ENCODE measurements around the gene GPATCH11.

- TF ChIP-seq ZFP36 (IDR thresholded peaks at IDR 0.05; ENCODE audit: borderline replicate concordance, partially characterized antibody) (no peak), CTCF (IDR thresholded peaks at IDR 0.05) (no peak), RFX5 (IDR thresholded peaks at IDR 0.05) (no peak), POLR2A (IDR thresholded peaks at IDR 0.05; ENCODE audit: low read length) (no peak), ESRRA (IDR thresholded peaks at IDR 0.05; ENCODE audit: borderline replicate concordance, low read length) (no peak), PBX3 (IDR thresholded peaks at IDR 0.05) (no peak), POLR2AphosphoS2 (conservative IDR thresholded peaks at IDR 0.05; ENCODE audit: low read length) (no peak), RAD21 (conservative IDR thresholded peaks at IDR 0.05 in 1 of 2, IDR thresholded peaks at IDR 0.05 in 1 of 2) (no peak), HDAC2 (IDR thresholded peaks at IDR 0.05) (no peak), HMGXB4 (CRISPR knock-in tag; IDR thresholded peaks at IDR 0.05; ENCODE audit: borderline replicate concordance) (no peak)
- TF ChIP-seq, protein P1, sequence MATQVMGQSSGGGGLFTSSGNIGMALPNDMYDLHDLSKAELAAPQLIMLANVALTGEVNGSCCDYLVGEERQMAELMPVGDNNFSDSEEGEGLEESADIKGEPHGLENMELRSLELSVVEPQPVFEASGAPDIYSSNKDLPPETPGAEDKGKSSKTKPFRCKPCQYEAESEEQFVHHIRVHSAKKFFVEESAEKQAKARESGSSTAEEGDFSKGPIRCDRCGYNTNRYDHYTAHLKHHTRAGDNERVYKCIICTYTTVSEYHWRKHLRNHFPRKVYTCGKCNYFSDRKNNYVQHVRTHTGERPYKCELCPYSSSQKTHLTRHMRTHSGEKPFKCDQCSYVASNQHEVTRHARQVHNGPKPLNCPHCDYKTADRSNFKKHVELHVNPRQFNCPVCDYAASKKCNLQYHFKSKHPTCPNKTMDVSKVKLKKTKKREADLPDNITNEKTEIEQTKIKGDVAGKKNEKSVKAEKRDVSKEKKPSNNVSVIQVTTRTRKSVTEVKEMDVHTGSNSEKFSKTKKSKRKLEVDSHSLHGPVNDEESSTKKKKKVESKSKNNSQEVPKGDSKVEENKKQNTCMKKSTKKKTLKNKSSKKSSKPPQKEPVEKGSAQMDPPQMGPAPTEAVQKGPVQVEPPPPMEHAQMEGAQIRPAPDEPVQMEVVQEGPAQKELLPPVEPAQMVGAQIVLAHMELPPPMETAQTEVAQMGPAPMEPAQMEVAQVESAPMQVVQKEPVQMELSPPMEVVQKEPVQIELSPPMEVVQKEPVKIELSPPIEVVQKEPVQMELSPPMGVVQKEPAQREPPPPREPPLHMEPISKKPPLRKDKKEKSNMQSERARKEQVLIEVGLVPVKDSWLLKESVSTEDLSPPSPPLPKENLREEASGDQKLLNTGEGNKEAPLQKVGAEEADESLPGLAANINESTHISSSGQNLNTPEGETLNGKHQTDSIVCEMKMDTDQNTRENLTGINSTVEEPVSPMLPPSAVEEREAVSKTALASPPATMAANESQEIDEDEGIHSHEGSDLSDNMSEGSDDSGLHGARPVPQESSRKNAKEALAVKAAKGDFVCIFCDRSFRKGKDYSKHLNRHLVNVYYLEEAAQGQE (IDR thresholded peaks at IDR 0.05), result no peak
Observed at GRCh38 chr2:37146062-37146461, 61.7 kb downstream of the GPATCH11 start.

All from A549 (cell line).